C4-2B (cell line): ENCODE results near the gene PLPP3.

Experiments
- CTCF ChIP-seq: fragments of 450-650 bp; conservative IDR thresholded peaks from 2 replicates; pipeline ENCODE4 v1.5.1; 2017; ENCODE audit warnings: mild to moderate bottlenecking
- ZFX ChIP-seq: fragments of 450-650 bp; IDR thresholded peaks from 2 replicates; pipeline ENCODE4 v1.6.1; 2017

- TF ChIP-seq ZFX (no peak), CTCF (no peak)
Measured at GRCh38 chr1:56481140-56481694, 98.1 kb downstream of the PLPP3 start.
